Parathyroid adenoma (tissue), 2 donors: Measurements from ENCODE around the gene ANO9.

Experiments
- H2AFZ ChIP-seq: fragments of 300-600 bp; sonication (generic); one replicate; pipeline ENCODE4 v1.7.0; 2017; ENCODE audit warnings: antibody characterized with exemption, mild to moderate bottlenecking
- H3K27ac ChIP-seq: fragments of 300-600 bp; sonication (generic); one replicate; pipeline ENCODE4 v1.7.0; 2017
- H3K27me3 ChIP-seq: fragments of 300-600 bp; sonication (generic); one replicate; pipeline ENCODE4 v1.7.0; 2017; ENCODE audit warnings: low read length; ENCODE audit not compliant: control insufficient read depth, insufficient read depth
- H3K36me3 ChIP-seq: fragments of 300-600 bp; sonication (generic); one replicate; pipeline ENCODE4 v1.7.0; 2017; ENCODE audit warnings: low read length; ENCODE audit not compliant: control insufficient read depth, insufficient read depth
- H3K4me1 ChIP-seq: fragments of 300-600 bp; sonication (generic); one replicate; pipeline ENCODE4 v1.7.0; 2017; ENCODE audit warnings: control low read depth
- H3K4me2 ChIP-seq: fragments of 300-600 bp; sonication (generic); one replicate; pipeline ENCODE4 v1.7.0; 2017; ENCODE audit warnings: low read length
- H3K4me3 ChIP-seq: fragments of 300-600 bp; sonication (generic); one replicate; pipeline ENCODE4 v1.7.0; 2017; ENCODE audit warnings: low read depth, low read length
- H3K79me2 ChIP-seq: fragments of 300-600 bp; sonication (generic); one replicate; pipeline ENCODE4 v1.7.0; 2017; ENCODE audit warnings: control low read depth
- H3K9ac ChIP-seq: fragments of 300-600 bp; sonication (generic); one replicate; pipeline ENCODE4 v1.7.0; 2017; ENCODE audit warnings: mild to moderate bottlenecking
- H3K9me3 ChIP-seq: fragments of 300-600 bp; sonication (generic); one replicate; pipeline ENCODE4 v1.7.0; 2017; ENCODE audit warnings: low read length; ENCODE audit not compliant: control insufficient read depth
- CTCF ChIP-seq: fragments of 300-600 bp; sonication (generic); IDR thresholded peaks from one replicate; pipeline ENCODE4 v1.7.0; 2017; ENCODE audit warnings: antibody characterized with exemption, mild to moderate bottlenecking
- donor health status: primary hyperparathyroidism.

Gene ANO9

GRCh38 chr11:450809-451451 lies 9.1 kb upstream of the ANO9 start:
- Histone ChIP-seq H3K9me3 (no peaks in the 10 kb centered on the region), H3K9ac (no peak overlapping the region), H3K79me2 (no peaks in the 10 kb centered on the region), H3K27me3 (no peaks in the 10 kb centered on the region), H2AFZ (peak overlapping the region; percentile 80), H3K4me3 (peak overlapping the region; percentile 78), H3K4me1 (peaks cover 13% of the 10 kb centered on the region), H3K36me3 (no peaks in the 10 kb centered on the region), H3K4me2 (peak overlapping the region; percentile 75), H3K27ac (peak overlapping the region; percentile 70)
- no peak for TF ChIP-seq CTCF

- Histone ChIP-seq H3K27me3 (no peaks in the 10 kb centered on the region), H3K4me2 (peak within 1 kb of the TSS; percentile 75), H3K9ac (peak within 1 kb of the TSS; percentile 11), H3K27ac (peak within 1 kb of the TSS; percentile 70), H3K4me1 (peaks cover 9% of the 10 kb centered on the region), H3K9me3 (no peaks in the 10 kb centered on the region), H2AFZ (peak within 1 kb of the TSS; percentile 80), H3K79me2 (no peaks in the 10 kb centered on the region), H3K4me3 (peak within 1 kb of the TSS; percentile 78), H3K36me3 (no peaks in the 10 kb centered on the region)
- no peak for TF ChIP-seq CTCF
Measured at GRCh38 chr11:449889-450808, 8.3 kb upstream of the ANO9 start, which contains the start of gene PTDSS2. TSS of gene PTDSS2 (plus strand) at chr11:450279. CDS start at chr11:450456, 177 bp downstream.

- H3K4me3 ChIP-seq, result peak overlapping the region; percentile 66
- H3K36me3 ChIP-seq, result no peaks in the 10 kb centered on the region
- peak overlapping the region; percentile 86 for H2AFZ ChIP-seq
- peak; percentile 78 for TF ChIP-seq CTCF
- H3K4me2 ChIP-seq, result peak overlapping the region; percentile 78
- no peaks in the 10 kb centered on the region for H3K27me3 ChIP-seq
- no peaks in the 10 kb centered on the region for H3K9me3 ChIP-seq
- peaks cover 8% of the 10 kb centered on the region for H3K4me1 ChIP-seq
- H3K79me2 ChIP-seq, result no peaks in the 10 kb centered on the region
- peak overlapping the region; percentile 86 for H3K27ac ChIP-seq
- no peak overlapping the region for H3K9ac ChIP-seq
Measured at GRCh38 chr11:447923-448731, 6.3 kb upstream of the ANO9 start.

- no peak for TF ChIP-seq CTCF
- no peaks in the 10 kb centered on the region for H3K9me3 ChIP-seq
- no peaks in the 10 kb centered on the region for H3K27me3 ChIP-seq
- H3K4me2 ChIP-seq, result no peak overlapping the region
- no peak overlapping the region for H3K27ac ChIP-seq
- no peaks in the 10 kb centered on the region for H3K36me3 ChIP-seq
- no peak overlapping the region for H3K4me3 ChIP-seq
- no peaks in the 10 kb centered on the region for H3K79me2 ChIP-seq
- H2AFZ ChIP-seq, result no peak overlapping the region
- H3K4me1 ChIP-seq, result peaks cover 8% of the 10 kb centered on the region
- H3K9ac ChIP-seq, result no peak overlapping the region
Measured at GRCh38 chr11:446891-447290, 5.1 kb upstream of the ANO9 start.
